ENCODE data around the gene NCR2. TPM values are rescaled to one million over a fixed set of nuclear protein-coding genes. Genes with fewer than 3 reads are reported as not detected.
"Not testable (repeated sequence)": the region's sequence is repeated elsewhere in the genome, so short reads cannot be mapped to it uniquely, and the experiment has no call there.

The NCR2 gene
- total RNA-seq: not detected in 2 replicates

DNA sequence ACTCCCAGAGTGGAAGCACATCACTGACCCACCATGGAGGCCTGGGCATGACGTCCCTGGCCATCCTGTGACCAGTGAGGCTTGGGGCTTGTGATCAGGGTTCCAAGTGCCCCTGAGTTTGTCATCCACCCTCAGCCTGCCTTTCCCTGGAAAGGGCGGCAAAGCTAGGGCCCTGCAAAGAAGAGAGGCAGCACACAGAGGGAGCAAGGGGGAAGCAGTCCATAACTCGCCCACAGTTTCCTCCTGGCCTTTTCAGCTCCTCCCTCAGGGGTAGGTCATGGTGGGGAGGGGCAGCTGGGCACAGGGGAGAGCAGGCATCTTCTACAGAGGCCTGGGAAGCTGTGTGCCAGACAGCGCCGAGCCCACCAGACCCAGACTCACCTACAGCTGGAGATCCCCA, at the start of gene NCR2:
Gene NCR2 (plus strand): TSS at position 313 of the 400 bp plus-strand sequence. CDS start 269 bp downstream, outside the sequence.
- intact Hi-C loops (cut with micrococcal nuclease): no loop called here

DNA sequence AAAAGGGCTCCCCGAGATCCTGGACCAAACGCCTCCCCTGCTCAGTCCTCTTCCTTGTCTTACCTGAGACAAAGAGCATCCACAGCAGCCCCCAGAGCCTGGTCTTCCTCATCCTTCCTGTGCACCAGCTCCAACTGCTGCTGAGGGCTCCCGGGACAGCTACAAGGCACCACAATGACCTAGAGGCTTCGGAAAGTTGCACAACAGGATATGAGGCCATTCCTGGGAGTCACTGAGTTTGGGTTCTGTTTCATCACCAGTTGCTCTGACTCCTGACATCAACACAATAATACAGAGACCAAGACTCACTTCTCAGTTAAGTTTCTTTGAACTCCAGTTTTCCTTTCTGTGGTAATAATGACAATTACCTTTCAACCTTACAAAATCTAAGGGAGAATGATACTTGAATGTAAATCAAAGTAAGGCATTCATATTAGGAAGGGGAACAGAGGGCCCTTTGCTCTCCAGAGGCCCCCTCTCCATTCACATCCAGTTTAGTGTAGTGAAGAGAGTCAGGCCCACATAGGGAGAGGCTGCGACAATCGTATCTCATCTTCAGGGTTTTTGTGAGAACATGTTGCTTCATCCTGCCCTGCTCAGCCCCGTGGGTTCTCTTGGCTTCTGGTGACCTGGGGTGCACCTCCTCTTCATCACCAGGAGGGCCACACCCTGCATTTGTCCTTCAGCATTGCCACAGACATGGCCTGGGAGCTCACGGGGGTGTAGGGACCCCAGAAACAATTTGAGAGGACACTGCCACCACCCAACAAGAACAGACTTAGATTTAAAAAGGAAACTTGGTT, 48.7 kb upstream of the NCR2 start, which contains the start of gene TREM1:
Gene TREM1 (minus strand): TSS at position 139 of the 803 bp plus-strand sequence. CDS start 27 bp downstream, at position 112.
- intact Hi-C loops (cut with micrococcal nuclease): no loop called here

DNA sequence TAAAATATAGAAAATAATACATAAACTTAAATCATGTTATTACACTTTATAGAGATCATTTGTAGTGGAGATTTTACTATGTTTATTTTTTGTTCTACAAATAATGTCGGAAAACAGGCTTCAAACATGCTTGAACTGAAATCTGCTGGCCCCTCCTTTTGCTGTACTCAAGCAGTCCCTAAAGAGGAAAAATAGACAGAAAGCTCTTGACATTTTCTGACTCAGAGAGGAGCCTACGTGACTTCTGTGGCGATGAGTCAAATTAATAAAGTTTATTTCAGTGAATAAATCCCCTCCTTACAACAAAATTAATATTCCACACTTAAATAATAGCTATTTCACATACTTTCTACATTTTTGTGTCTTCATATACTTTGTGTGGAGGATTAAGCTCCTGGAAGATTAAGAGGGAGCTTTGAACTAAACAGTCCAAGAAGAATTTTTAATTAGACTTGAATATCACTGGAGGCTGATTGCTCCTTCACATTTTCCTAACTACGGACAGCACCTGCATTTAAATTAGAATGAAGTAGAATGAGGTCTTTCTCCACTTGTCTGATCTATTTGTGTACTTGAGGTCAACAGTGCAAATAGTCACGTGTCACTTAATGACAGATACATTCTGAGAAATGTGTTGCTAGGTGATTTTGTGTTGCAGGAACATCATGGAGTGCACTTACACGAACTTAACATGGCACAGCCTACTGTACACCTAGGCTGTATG, 47.2 kb upstream of the NCR2 start:
- intact Hi-C loops (cut with micrococcal nuclease): no loop called here

DNA sequence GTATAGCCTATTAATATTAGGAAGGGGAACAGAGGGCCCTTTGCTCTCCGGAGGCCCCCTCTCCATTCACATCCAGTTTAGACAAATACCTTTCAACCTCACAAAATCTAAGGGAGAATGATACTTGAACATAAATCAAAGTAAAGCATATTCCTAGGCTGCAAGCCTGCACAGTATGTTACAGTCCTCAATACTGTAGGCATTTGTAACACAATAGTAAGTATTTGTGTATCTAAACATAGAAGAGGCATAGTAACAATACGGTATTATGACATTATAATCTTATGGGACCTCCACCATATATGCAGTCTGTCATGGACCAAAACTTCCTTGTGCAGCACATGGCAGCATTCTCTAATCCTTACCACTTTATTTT, 46.7 kb upstream of the NCR2 start:
- intact Hi-C loops (cut with micrococcal nuclease): no loop called here

DNA sequence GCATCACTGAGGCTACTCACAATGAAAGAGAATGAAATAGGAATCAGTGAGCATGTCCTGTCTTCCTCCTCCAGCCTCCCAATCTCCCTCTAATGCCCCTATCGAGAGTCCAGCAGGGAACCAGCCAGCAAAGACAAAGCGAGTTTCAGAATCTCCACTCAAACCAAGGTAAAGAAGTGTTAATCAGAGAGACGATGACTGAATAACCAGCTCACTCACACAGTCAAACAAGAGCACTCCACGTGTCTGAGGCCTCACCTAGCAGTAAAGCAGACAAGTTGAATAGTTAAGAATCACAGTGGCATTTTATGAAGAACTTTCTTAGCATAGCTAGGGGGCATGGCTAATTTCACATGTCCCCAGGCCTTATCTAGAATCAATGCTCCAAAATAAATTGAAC, 45.6 kb upstream of the NCR2 start:
- intact Hi-C loops (cut with micrococcal nuclease): no loop called here

- intact Hi-C loops (cut with micrococcal nuclease): no loop called here
Observed at GRCh38 chr6:41291717-41292116, 43.7 kb upstream of the NCR2 start.

DNA sequence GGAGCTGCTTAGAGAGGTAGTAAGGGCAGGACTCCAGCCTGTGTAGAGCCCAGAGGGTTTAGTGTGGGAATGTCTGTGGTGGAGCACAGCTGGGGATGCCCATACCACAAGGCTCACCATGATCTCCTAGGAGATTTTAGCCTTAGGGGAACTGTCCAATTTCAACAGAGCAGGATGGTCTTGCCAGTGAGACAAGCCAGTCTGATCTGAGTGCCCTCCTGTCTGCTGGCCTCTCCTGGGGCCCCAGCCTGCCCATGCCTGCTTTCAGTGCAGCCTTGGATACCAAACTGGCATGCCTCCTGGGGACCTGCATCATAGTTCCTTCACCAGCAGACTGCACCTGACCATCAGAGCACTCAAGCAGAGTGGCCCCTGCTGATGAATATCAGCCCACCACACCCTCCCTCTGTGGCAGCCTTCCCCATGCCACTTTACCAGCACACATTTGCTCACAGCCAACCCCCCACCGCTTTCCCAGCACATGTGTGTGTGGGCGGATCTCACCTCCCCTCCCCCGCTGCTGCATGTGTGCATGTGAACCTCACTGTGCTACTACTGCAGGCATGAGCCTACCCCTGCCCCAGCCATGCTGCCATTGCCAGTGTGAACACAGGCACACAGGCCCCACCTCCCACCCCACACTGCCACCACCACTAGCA, 41.1 kb upstream of the NCR2 start:
- intact Hi-C loops (cut with micrococcal nuclease): no loop called here

DNA sequence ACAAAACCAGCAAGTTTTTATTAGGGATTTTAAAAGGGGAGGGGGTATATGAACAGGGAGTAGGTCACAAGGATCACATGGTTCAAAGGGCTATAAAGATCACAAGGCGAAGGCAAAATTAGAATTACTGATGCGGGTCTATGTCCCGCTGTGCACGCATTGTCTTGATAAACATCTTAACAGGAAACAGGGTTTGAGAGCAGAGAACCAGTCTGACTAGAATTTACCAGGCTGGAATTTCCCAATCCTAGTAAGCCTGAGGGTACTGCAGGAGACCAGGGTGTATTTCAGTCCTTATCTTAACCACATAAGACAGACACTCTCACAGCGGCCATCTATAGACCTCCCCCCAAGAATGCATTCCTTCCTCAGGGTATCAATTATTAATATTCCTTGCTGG, 38.2 kb upstream of the NCR2 start:
- intact Hi-C loops (cut with micrococcal nuclease): not testable (repeated sequence)

- intact Hi-C loops (cut with micrococcal nuclease): no loop called here
Observed at GRCh38 chr6:41298785-41299502, 36.5 kb upstream of the NCR2 start.

DNA sequence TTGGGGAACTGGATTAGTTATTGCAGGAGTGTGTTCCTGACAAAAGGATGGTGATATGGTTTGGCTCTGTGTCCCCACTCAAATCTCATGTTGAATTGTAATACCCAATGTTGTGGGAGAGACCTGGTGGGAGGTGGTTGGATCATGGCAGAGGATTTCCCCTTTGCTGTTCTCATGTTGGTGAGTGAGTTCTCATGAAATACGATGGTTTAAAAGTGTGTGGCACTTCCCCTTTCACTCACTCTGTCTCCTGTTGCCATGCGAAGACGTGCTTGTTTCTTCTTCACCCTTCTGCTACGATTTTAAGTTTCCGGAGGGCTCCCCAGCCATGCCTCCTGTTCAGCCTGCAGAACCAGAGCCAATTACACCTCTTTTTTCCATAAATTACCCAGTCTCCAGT, 32.8 kb upstream of the NCR2 start:
- intact Hi-C loops (cut with micrococcal nuclease): no loop called here

- intact Hi-C loops (cut with micrococcal nuclease): loop anchor here (1.0 to 5.0 kb wide), 2 partner anchors 13 to 279 kb away; no protein-coding TSS in a partner anchor
Observed at GRCh38 chr6:41306187-41306854, 29.1 kb upstream of the NCR2 start.

DNA sequence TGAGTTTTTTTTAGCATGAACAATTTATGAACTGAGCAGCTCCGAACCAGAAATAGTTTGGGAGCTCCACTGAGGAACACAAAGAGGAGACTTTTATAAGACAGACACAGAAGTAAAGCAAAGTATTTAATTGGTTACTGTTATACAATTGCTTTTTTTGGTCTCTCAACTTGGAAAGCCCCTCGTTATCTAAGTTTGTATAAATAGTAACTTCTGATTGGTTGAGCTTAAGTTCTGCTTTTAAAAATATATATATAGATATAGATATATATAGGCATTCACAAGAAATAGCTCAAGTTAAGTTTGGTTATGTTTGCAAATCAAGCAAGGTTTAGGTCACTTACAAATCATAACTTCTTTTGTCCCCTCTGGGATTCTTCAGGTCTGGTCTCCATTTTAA, 20.2 kb upstream of the NCR2 start:
- intact Hi-C loops (cut with micrococcal nuclease): loop anchor here (5.0 kb wide), 1 partner anchor 52 kb away; no protein-coding TSS in a partner anchor

DNA sequence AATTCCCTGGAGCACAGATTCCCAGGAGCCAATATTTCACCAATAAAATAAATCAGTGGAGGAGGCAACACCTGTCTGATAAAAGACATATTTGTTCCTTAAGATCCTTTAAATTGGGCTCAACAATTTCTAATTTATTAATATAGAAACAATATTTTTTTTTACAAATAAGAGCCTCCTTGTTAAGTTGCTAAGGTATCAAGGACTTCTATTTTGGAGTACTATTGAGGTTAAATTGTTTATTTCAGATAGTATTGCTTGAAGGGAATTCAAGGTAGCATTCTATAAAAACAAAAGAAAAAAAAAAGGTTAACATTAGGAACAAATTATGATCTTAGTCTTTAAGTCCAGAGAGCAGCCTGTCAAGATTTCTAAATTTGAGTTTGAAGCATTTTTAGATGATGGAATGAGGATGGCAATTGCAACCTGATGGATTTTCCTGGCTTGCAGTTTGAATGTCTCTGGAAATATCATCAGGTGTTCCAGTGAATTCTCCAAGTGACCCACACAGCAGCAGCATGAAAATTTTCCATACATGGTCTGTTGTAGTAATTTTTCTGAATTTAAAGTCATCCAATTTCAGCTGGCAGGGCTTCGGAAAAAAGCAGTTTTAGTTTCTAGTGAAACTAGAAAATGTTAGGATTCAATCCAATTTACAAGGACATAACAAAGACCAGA, 19.3 kb upstream of the NCR2 start:
- intact Hi-C loops (cut with micrococcal nuclease): loop anchor here (5.0 kb wide), 1 partner anchor 51 kb away; no protein-coding TSS in a partner anchor

DNA sequence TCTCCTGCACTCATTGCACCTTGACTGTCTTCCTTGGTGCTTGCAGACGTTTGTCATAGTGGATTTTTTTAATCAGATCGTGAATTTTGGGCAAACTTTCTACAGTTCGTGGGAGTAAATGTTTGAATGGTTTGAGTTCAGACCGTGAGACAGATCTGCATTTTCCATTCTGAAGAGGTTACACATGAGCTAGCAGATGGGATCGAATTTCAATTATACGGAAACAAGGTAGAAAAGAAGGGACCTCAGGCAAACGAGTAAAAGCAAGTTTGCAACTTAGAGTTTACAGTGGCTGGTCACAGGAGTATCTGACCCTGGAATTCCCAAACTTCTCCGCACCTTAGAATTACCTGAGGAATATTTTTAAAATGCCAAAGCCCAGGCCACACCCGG, 17.2 kb upstream of the NCR2 start:
- intact Hi-C loops (cut with micrococcal nuclease): loop anchor here (1.0 to 5.0 kb wide), 5 partner anchors 39 to 241 kb away; no protein-coding TSS in a partner anchor

DNA sequence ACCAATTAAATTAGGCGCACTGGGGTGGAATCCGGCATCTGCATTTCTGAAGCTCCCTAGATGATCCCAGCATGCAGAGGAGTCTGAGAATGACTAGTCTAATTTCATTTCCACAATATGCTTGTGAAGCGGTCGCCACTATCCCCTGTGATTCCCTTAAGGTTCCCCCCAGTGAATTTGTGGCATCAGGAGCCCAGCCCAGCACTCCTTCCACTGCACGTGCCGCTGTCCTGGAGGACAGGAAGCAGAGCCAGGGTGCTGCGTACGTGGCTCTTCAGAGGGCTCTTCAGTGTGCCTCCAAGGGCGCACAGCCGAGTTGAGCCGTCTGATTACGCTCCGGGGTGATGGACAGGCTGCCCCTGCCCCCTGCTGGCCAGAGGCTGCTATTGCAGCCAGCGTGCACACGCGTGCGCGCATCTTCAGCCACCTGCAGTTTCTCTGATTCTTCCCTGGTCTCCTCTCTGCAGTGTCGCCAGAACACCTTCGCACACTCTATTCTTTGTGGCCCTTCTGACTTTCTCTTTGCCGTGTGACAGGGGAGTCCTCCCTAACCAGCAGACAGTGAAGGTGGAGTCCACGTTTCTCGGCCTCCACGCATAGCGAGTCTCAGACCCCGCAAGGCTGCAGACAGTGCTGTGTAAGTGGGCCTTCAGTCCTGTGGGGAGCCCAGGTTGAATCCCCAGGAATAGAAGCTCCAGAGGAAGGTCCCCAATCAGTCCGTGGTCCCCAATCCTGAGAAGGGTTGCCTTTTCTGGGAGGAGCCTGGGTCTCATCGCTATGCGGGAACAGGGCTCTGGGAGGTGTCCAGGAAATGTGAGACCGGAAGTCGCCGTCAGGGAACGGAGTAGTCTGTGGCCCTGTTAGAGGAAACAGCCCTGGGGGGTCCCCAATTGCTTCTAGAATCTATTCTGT, 16.5 kb upstream of the NCR2 start:
- intact Hi-C loops (cut with micrococcal nuclease): loop anchor here (1.0 to 5.0 kb wide), 6 partner anchors 13 to 242 kb away; no protein-coding TSS in a partner anchor

- intact Hi-C loops (cut with micrococcal nuclease): no loop called here
Observed at GRCh38 chr6:41321183-41321582, 14.2 kb upstream of the NCR2 start.

- intact Hi-C loops (cut with micrococcal nuclease): no loop called here
Observed at GRCh38 chr6:41325446-41326066, 9.9 kb upstream of the NCR2 start.

DNA sequence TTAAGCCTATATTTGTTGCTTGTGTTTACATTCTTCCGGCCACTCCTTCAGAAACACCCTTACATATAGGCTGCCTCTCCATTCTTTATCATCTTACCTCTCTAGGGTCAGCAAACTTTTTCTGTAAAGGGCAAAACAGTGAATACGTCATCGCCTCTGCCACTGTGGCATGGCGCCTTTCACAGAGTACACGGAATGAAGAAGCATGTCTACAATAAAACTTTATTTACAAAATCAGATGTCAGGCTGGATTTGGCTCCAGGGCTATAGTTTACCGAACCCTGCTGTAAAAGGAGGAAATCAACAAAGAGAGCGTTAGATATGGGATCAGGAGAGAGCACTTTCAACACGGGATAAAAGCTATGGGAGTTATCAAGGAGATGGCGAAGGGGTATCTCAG, 9.3 kb upstream of the NCR2 start:
- intact Hi-C loops (cut with micrococcal nuclease): no loop called here
